Loucy (cell line): ENCODE data around the gene SENP2.

Experiments used
- H2AFZ ChIP-seq: fragments of 200-600 bp; sonication (generic); 2 replicates; pipeline ENCODE4 v1.6.0; 2016; ENCODE audit warnings: antibody characterized with exemption, mild to moderate bottlenecking, low read length, moderate library complexity
- H3F3A ChIP-seq: fragments of 200-600 bp; 2 replicates; pipeline ENCODE4 v1.6.0; 2016; ENCODE audit warnings: antibody characterized with exemption, low read depth, mild to moderate bottlenecking
- H3K27me3 ChIP-seq: fragments of 200-600 bp; sonication (generic); 2 replicates; pipeline ENCODE4 v1.6.1; 2014; ENCODE audit warnings: low read length, mild to moderate bottlenecking; ENCODE audit not compliant: insufficient read depth, poor library complexity, severe bottlenecking
- H3K36me3 ChIP-seq: fragments of 200-600 bp; sonication (generic); 2 replicates; pipeline ENCODE4 v1.6.1; 2016; ENCODE audit warnings: low read length; ENCODE audit not compliant: insufficient read depth
- H3K4me1 ChIP-seq: fragments of 200-600 bp; sonication (generic); 2 replicates; pipeline ENCODE4 v1.5.1; 2014; ENCODE audit warnings: low read length, mild to moderate bottlenecking; ENCODE audit not compliant: insufficient read depth, poor library complexity, severe bottlenecking
- H3K4me2 ChIP-seq: fragments of 200-600 bp; sonication (generic); 2 replicates; pipeline ENCODE4 v1.6.0; 2014; ENCODE audit warnings: antibody characterized with exemption, low read length, low read depth, mild to moderate bottlenecking; ENCODE audit not compliant: poor library complexity, severe bottlenecking
- H3K4me3 ChIP-seq: fragments of 200-600 bp; sonication (generic); 2 replicates; pipeline ENCODE4 v1.5.1; 2014; ENCODE audit warnings: low read length, mild to moderate bottlenecking, mixed read lengths; ENCODE audit not compliant: poor library complexity, severe bottlenecking
- H3K79me2 ChIP-seq: fragments of 200-600 bp; sonication (generic); 2 replicates; pipeline ENCODE4 v1.6.1; 2014; ENCODE audit warnings: low read length; ENCODE audit not compliant: insufficient read depth
- H3K9ac ChIP-seq: fragments of 200-600 bp; sonication (generic); 2 replicates; pipeline ENCODE4 v1.6.0; 2014; ENCODE audit warnings: mild to moderate bottlenecking, low read depth, low read length, moderate library complexity; ENCODE audit not compliant: poor library complexity, severe bottlenecking
- H3K9me2 ChIP-seq: fragments of 200-600 bp; sonication (generic); replicated peaks from 2 replicates; pipeline ENCODE4 v1.6.1; 2016; ENCODE audit warnings: low read depth, low read length, mixed read lengths
- H3K9me3 ChIP-seq: fragments of 200-600 bp; sonication (generic); 2 replicates; pipeline ENCODE4 v1.6.1; 2014; ENCODE audit warnings: mild to moderate bottlenecking, antibody characterized with exemption, low read length, low read depth; ENCODE audit not compliant: insufficient read depth
- H4K20me1 ChIP-seq: fragments of 200-600 bp; sonication (generic); 2 replicates; pipeline ENCODE4 v1.6.0; 2014; ENCODE audit warnings: antibody characterized with exemption, low read length, mild to moderate bottlenecking; ENCODE audit not compliant: insufficient read depth, poor library complexity, severe bottlenecking
- EZH2phosphoT487 ChIP-seq: fragments of 200-600 bp; IDR thresholded peaks from 2 replicates; pipeline ENCODE4 v1.6.1; 2018; ENCODE audit warnings: antibody characterized with exemption, mild to moderate bottlenecking, moderate library complexity, borderline replicate concordance
- TF ChIP-seq, protein P1 (sequence below): fragments of 200-600 bp; sonication (generic); conservative IDR thresholded peaks from 2 replicates; pipeline ENCODE4 v1.5.1; 2014; ENCODE audit warnings: mild to moderate bottlenecking, antibody characterized with exemption, low read length

Gene SENP2

DNA sequence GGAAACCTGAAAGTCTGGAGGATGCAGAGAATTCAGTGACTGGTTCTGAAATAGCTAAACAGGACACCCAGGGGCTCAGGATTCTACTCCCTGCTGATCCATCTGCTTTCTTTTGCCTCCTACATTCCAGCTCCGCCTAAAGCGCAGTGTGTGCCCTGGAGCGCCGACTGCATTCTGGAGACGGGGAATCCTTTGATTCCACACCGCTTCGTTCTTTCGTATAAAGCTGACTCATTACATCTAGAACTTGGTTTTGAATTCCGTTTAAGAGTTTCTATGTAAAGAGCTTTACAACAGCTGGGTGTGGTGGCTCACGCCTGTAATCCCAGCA is 61.8 kb downstream of the SENP2 start:
- Histone ChIP-seq H3K27me3 (no peaks in the 10 kb centered on the region), H3K9me3 (no peaks in the 10 kb centered on the region), H4K20me1 (no peaks in the 10 kb centered on the region), H3K9ac (no peak overlapping the region), H3F3A (no peaks in the 10 kb centered on the region), H3K4me1 (no peaks in the 10 kb centered on the region), H2AFZ (no peak overlapping the region), H3K79me2 (no peaks in the 10 kb centered on the region), H3K4me2 (no peak overlapping the region), H3K36me3 (no peaks in the 10 kb centered on the region), H3K9me2 (no peaks in the 10 kb centered on the region), H3K4me3 (no peak overlapping the region)
- no peak for TF ChIP-seq EZH2phosphoT487
- TF ChIP-seq, protein P1, sequence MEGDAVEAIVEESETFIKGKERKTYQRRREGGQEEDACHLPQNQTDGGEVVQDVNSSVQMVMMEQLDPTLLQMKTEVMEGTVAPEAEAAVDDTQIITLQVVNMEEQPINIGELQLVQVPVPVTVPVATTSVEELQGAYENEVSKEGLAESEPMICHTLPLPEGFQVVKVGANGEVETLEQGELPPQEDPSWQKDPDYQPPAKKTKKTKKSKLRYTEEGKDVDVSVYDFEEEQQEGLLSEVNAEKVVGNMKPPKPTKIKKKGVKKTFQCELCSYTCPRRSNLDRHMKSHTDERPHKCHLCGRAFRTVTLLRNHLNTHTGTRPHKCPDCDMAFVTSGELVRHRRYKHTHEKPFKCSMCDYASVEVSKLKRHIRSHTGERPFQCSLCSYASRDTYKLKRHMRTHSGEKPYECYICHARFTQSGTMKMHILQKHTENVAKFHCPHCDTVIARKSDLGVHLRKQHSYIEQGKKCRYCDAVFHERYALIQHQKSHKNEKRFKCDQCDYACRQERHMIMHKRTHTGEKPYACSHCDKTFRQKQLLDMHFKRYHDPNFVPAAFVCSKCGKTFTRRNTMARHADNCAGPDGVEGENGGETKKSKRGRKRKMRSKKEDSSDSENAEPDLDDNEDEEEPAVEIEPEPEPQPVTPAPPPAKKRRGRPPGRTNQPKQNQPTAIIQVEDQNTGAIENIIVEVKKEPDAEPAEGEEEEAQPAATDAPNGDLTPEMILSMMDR, result no peak

DNA sequence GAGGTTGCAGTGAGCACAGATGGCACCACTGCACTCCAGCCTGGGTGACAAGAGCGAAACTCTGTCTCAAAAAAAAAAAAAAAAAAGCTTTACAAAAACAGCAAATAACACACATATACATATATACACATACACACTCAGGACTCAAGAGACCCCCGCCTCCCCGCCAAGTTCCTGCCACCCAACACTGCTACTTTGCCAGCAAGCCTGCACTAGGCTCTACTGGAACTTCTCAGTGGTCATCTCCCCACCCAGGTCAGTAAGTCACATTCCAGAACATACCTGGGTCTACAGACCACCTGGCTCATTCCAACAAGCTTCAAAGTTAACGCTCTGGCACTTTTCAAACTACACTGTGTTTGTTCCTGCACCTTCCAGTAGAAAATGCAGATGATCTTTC is 62.3 kb downstream of the SENP2 start:
- Histone ChIP-seq H3K4me1 (no peaks in the 10 kb centered on the region), H3K36me3 (no peaks in the 10 kb centered on the region), H4K20me1 (no peaks in the 10 kb centered on the region), H3K4me3 (no peak overlapping the region), H2AFZ (no peak overlapping the region), H3K79me2 (no peaks in the 10 kb centered on the region), H3F3A (no peaks in the 10 kb centered on the region), H3K27me3 (no peaks in the 10 kb centered on the region), H3K9me3 (no peaks in the 10 kb centered on the region), H3K9ac (no peak overlapping the region), H3K4me2 (no peak overlapping the region), H3K9me2 (no peaks in the 10 kb centered on the region)
- TF ChIP-seq, protein P1, result no peak
- no peak for TF ChIP-seq EZH2phosphoT487

DNA sequence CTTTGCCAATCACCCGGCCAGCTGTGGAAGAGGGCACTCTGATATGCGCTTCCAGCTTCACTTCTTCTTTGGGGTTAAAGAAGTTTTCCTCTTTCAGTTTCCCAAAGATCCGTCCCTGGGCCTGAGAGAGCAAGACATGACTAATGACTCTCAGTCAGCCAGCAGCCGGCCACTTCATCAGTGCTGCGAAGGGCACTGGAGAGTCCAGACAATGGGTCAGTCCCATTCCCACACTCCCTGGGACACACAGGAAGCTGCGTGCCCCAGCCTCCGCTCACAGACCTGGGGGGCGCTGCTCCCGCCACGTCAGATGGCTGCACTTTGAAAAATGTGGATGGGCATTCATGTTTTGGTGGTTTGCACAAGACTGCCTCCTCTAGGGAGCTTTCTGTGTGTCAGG is 63.3 kb downstream of the SENP2 start:
- H3K36me3 ChIP-seq, result no peaks in the 10 kb centered on the region

More for the DNA sequence above, 63.3 kb downstream of the SENP2 start:
- H3K4me1 ChIP-seq, result no peaks in the 10 kb centered on the region
- H3K9ac ChIP-seq, result no peak overlapping the region
- no peak overlapping the region for H3K4me3 ChIP-seq
- no peaks in the 10 kb centered on the region for H3K79me2 ChIP-seq
- no peaks in the 10 kb centered on the region for H3F3A ChIP-seq
- TF ChIP-seq, protein P1, result no peak
- no peak for TF ChIP-seq EZH2phosphoT487
- no peaks in the 10 kb centered on the region for H3K27me3 ChIP-seq
- no peaks in the 10 kb centered on the region for H4K20me1 ChIP-seq
- H3K9me2 ChIP-seq, result no peaks in the 10 kb centered on the region
- H3K9me3 ChIP-seq, result no peaks in the 10 kb centered on the region
- H2AFZ ChIP-seq, result no peak overlapping the region
- no peak overlapping the region for H3K4me2 ChIP-seq
